GM12878 (cell line): ENCODE measurements around the gene VPS18. TPM values are rescaled to one million over a fixed set of nuclear protein-coding genes. Genes with fewer than 3 reads are reported as not detected.

Experiments
- ATAC-seq: fragments of 200-7000 bp; cut with Tn5 transposase; 3 replicates; pipeline ENCODE4 v1.9.1; 2020; ENCODE audit warnings: mild to moderate bottlenecking, moderate library complexity
- BruUV-seq: library from RNA; stranded (reverse); fragments of 400-500 nt; replicated peaks from 2 replicates; lab custom pipeline; 2021; lab: Mats Ljungman, UMichigan
- CTCF ChIA-PET: fragments of 300-600 bp; sonication (Branson Sonifier 250); formaldehyde crosslinking; extraction: SDS; loops from one replicate; lab custom pipeline; 2021; ENCODE audit warnings: inconsistent platforms; lab: Yijun Ruan, JAX
- POLR2A ChIA-PET: fragments of 350-600 bp; formaldehyde crosslinking; extraction: SDS; loops from one replicate; lab custom pipeline; 2021; ENCODE audit warnings: inconsistent platforms; lab: Charles Lee
- RAD21 ChIA-PET: fragments of 300-600 bp; sonication (Branson Sonifier 250); formaldehyde crosslinking; loops from one replicate; lab custom pipeline; 2023; ENCODE audit warnings: antibody characterized with exemption; ENCODE audit not compliant: unreplicated experiment; lab: Charles Lee
- SMC1A ChIA-PET: fragments of 300-600 bp; sonication (Branson Sonifier 250); formaldehyde crosslinking; loops from one replicate; lab custom pipeline; 2023; ENCODE audit not compliant: unreplicated experiment, uncharacterized antibody; lab: Charles Lee
- DNase-seq: peaks from one replicate; pipeline ENCODE4 v3.0.0-alpha.2; 2011; ENCODE audit warnings: low read depth, low spot score
- FAIRE-seq: peaks from 3 replicates; lab custom pipeline; 2011; peaks lifted over from hg19 to GRCh38; lab: Jason Lieb, UNC
- H2AFZ ChIP-seq: 2 replicates; pipeline ENCODE4 v1.6.0; 2011; ENCODE audit warnings: low read depth, low read length, control low read depth; ENCODE audit not compliant: control insufficient read depth
- H3K27ac ChIP-seq: 2 replicates; pipeline ENCODE4 v1.5.1; 2011; ENCODE audit warnings: control low read depth; ENCODE audit not compliant: control insufficient read depth, insufficient read depth
- H3K27me3 ChIP-seq, 2 experiments: replicated peaks in 1 of 2; 2 replicates each; pipeline versions ENCODE4 v1.6.0 to v1.6.1; 2011; ENCODE audit warnings: low read length in 1 of 2; ENCODE audit not compliant: control insufficient read depth in 2 of 2, insufficient read depth in 2 of 2
- H3K36me3 ChIP-seq, 2 experiments: 2 replicates each; pipeline ENCODE4 v1.5.1; 2011; ENCODE audit warnings: low read length in 1 of 2; ENCODE audit not compliant: control insufficient read depth in 2 of 2, insufficient read depth in 2 of 2
- H3K4me1 ChIP-seq: 2 replicates; pipeline ENCODE4 v1.6.1; 2011; ENCODE audit warnings: mild to moderate bottlenecking, low read length, moderate library complexity, mixed read lengths; ENCODE audit not compliant: control insufficient read depth, insufficient read depth
- H3K4me2 ChIP-seq: 2 replicates; pipeline ENCODE4 v1.6.0; 2011; ENCODE audit warnings: control low read depth; ENCODE audit not compliant: control insufficient read depth, insufficient read depth
- H3K4me3 ChIP-seq: fragments of 200-600 bp; sonication (generic); 2 replicates; pipeline ENCODE4 v1.5.1; 2016
- H3K79me2 ChIP-seq: 2 replicates; pipeline ENCODE4 v1.6.0; 2011; ENCODE audit warnings: low read length; ENCODE audit not compliant: control insufficient read depth, insufficient read depth
- H3K9ac ChIP-seq: 2 replicates; pipeline ENCODE4 v1.8.0; 2011; ENCODE audit warnings: low read length, control low read depth, mixed read lengths; ENCODE audit not compliant: control insufficient read depth, insufficient read depth
- H3K9me3 ChIP-seq: replicated peaks from 3 replicates; pipeline ENCODE4 v1.5.1; 2011; ENCODE audit warnings: mild to moderate bottlenecking, low read length; ENCODE audit not compliant: control insufficient read depth, insufficient read depth
- H4K20me1 ChIP-seq: 2 replicates; pipeline ENCODE4 v1.6.0; 2011; ENCODE audit not compliant: control insufficient read depth, insufficient read depth
- ELK1 ChIP-seq: IDR thresholded peaks from 2 replicates; pipeline ENCODE4 v1.6.1; 2012; ENCODE audit warnings: low read depth, low read length, improper control_type of control experiment
- SIN3A ChIP-seq: IDR thresholded peaks from 2 replicates; pipeline ENCODE4 v1.6.1; 2012; ENCODE audit warnings: low read depth, low read length, improper control_type of control experiment
- ZNF217 ChIP-seq: fragments of 450-650 bp; IDR thresholded peaks from 2 replicates; pipeline ENCODE4 v1.6.1; 2017; ENCODE audit warnings: antibody characterized with exemption, mild to moderate bottlenecking
- WGBS: methylation state at CpG from one replicate; pipeline ENCODE4 v1.1.6; 2016; ENCODE audit warnings: low lambda C conversion rate; ENCODE audit not compliant: insufficient replicate concordance, insufficient coverage; ENCODE audit errors: missing lambda C conversion rate; 5-methylcytosine and 5-hydroxymethylcytosine counted together
- in situ Hi-C: fragments of 300-500 bp; cut with MboI; formaldehyde crosslinking; loops from 9 replicates; pipeline ENCODE4 v1.14.3; 2018; ENCODE audit warnings: mixed read lengths
- intact Hi-C: fragments of 100-400 bp; cut with micrococcal nuclease; formaldehyde crosslinking; loops from one replicate; pipeline ENCODE4 v1.14.2; 2022; ENCODE audit not compliant: unreplicated experiment
- polyA plus RNA-seq, 11 experiments: library from polyadenylated mRNA; depleted of rRNA in 4 of 11; unstranded in 6 of 11; stranded (reverse) in 5 of 11; fragments of >200 nt; fragmentation: Nextera tagmentation in 4 of 11; fragmentation: Illumina TruSeq in 1 of 11; extraction: Ambion mirVana in 4 of 11; extraction: Trizol in 1 of 11; gene quantifications; 1 replicate in 1 of 11; 2 replicates in 10 of 11; pipeline versions ENCODE4 v1.2.1 to v1.2.3, GENCODE V29; 2011 to 2016; ENCODE audit warnings: inconsistent platforms in 2 of 11, missing spikeins in 2 of 11, low read depth in 1 of 11
- total RNA-seq, 4 experiments: library from RNA; depleted of rRNA in 3 of 4; stranded (reverse); fragments of >200 nt in 3 of 4; fragmentation: Illumina TruSeq in 1 of 4; extraction: Trizol in 1 of 4; gene quantifications; 2 replicates each; pipeline versions ENCODE4 v1.2.1 to v1.2.3, GENCODE V29; 2013 to 2021

Gene VPS18
- total and polyA plus RNA-seq, 10 of the 15 experiments (the other 5 are each of a cell fraction or from before 2014, with no cell fraction given): 0.71 to 20.4 (median 10.6) TPM

- in situ Hi-C loops: loop anchor here (5.0 kb wide), 1 partner anchor 286 kb away; no protein-coding TSS in a partner anchor
These were observed 6.8 kb downstream of the VPS18 start for GRCh38 chr15:40901053-40901443.

More at GRCh38 chr15:40901053-40901443, 6.8 kb downstream of the VPS18 start:
- Histone ChIP-seq H2AFZ (no peak overlapping the region), H3K79me2 (peaks cover 4% of the 10 kb centered on the region), H3K9ac (no peak overlapping the region), H3K9me3 (no peaks in the 10 kb centered on the region), H4K20me1 (no peaks in the 10 kb centered on the region), H3K27me3 (no peaks in the 10 kb centered on the region), H3K4me1 (peaks cover 7% of the 10 kb centered on the region), H3K36me3 (peaks cover 11 to 32% of the 10 kb centered on the region in 2 experiments), H3K4me2 (no peak overlapping the region), H3K4me3 (no peak overlapping the region), H3K27ac (no peak overlapping the region)
- no peak for FAIRE-seq
- ChIA-PET RAD21 (interaction anchor here (0.8 to 5.4 kb wide), 2 partner anchors 43 to 336 kb away, joined by 3 to 33 read pairs; partner anchors contain the start of gene CCDC32), POLR2A (no interaction called here), SMC1A (interaction anchor here (1.8 kb wide), 1 partner anchor 42 kb away, joined by 5 read pairs; no protein-coding TSS in a partner anchor), CTCF (interaction anchor here (0.6 to 11.1 kb wide), 6 partner anchors 8 to 285 kb away, joined by 3 to 128 read pairs (median 34); no protein-coding TSS in a partner anchor)
- no peak for ATAC-seq
- intact Hi-C loops: no loop called here
- no TSS peak for BruUV-seq
- peak; percentile 45; the same call in 1 of the 2 replicates for TF ChIP-seq ZNF217
- TF ChIP-seq SIN3A: no peak
- no peak for TF ChIP-seq ELK1
- DNase-seq: no peak
- 77% methylated on average over 5 of the region's 5 CpGs for WGBS
